Measurements from ENCODE around the gene R3HDM2.
"Not testable (repeated sequence)": the region's sequence is repeated elsewhere in the genome, so short reads cannot be mapped to it uniquely, and the experiment has no call there.

The R3HDM2 gene

DNA sequence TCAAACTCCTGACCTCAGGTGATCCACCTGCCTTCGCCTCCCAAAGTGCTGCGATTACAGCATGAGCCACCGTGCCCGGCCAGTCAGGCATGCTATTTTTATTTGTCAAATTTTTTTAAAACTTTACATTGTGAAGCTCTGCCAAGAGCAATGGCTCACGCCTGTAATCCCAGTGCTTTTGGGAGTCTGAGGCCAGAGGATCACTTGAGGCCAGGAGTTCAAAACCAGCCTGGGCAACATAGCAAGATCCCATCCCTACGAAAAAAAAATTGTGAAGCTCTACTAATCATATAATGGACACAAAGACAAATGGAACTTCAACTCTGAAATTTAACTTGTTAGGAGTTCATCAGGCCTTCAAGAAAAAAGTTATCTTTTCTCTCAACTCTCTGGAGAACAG is 1.9 kb downstream of the R3HDM2 start:
- DNase-seq (ENCODE audit: low read depth in 1 of 2, low spot score in 1 of 2) = no peak

DNA sequence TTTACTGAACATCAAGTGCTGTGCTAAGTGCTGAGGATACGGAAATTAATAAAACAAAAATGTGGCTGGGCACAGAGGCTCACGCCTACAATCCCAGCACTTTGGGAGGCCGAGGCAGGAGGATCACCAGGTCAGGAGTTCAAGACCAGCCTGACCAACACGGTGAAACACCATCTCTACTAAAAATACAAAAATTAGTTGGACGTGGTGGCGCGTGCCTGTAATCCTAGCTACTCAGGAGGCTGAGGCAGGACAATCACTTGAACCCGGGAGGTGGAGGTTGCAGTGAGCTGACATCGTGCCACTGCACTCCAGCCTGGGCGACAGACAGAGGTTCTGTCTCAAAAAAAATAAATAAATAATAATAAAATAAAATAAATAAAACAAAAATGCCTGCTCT is 3.9 kb downstream of the R3HDM2 start:
- not testable (repeated sequence) for DNase-seq (ENCODE audit: low read depth in 1 of 2, low spot score in 1 of 2)

DNA sequence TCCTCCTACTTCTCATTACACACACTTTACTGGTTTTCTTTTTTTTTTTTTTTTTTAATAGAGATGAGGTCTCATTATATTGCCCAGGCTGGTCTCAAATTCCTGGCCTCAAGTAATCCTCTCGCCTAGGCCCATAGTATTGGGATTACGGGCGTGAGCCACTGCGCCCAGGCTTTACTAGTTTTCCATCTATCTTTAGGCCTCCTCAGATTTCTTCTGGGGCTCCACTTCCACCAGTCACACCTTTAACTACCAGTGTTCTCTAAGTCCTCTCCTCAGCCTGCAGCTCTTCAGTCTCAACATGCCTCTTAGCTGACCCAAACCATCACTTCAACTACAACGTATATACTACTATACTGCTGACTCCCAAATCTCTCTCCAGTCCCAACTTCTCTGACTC is 10.4 kb downstream of the R3HDM2 start:
- DNase-seq (ENCODE audit: low read depth in 1 of 2, low spot score in 1 of 2) = no peak

DNA sequence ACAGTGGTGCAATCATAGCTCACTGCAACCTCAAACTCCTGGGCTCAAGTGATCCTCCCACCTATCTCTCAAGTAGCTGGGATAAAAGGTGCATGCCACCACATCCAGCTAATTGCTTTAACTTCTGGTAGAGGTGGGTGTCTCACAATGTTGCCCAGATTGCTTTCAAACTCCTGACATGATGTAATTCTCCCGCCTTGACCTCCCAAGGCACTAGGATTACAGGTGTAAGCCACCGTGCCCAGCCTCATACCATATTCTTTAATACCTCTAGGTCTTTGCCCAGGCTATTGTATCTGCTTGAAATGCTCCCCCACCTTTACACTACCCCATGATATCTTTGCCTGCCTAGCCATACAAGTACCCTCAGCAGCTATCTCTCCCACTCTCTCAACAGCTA is 11.3 kb downstream of the R3HDM2 start:
- DNase-seq (ENCODE audit: low read depth in 1 of 2, low spot score in 1 of 2) = no peak

DNA sequence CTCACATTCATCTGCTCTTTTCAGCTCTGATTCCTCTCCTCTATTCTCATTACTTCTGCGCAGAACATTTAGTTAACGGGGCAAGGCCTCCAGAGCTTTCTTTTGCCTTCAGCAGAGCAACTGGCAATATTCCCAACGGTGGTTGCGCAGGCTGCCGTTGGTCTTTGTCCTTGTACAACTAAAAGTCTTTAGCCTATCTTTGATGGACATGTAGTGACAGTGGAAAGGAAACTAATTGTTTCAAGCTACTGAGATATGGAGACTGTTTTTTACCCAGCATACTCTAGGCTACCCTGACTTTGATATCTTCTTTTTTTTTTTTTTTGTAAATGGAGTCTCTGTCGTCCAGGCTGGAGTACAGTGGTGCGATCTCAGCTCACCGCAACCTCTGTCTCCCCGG is 12.6 kb downstream of the R3HDM2 start:
- no peak for DNase-seq (ENCODE audit: low read depth in 1 of 2, low spot score in 1 of 2)

DNA sequence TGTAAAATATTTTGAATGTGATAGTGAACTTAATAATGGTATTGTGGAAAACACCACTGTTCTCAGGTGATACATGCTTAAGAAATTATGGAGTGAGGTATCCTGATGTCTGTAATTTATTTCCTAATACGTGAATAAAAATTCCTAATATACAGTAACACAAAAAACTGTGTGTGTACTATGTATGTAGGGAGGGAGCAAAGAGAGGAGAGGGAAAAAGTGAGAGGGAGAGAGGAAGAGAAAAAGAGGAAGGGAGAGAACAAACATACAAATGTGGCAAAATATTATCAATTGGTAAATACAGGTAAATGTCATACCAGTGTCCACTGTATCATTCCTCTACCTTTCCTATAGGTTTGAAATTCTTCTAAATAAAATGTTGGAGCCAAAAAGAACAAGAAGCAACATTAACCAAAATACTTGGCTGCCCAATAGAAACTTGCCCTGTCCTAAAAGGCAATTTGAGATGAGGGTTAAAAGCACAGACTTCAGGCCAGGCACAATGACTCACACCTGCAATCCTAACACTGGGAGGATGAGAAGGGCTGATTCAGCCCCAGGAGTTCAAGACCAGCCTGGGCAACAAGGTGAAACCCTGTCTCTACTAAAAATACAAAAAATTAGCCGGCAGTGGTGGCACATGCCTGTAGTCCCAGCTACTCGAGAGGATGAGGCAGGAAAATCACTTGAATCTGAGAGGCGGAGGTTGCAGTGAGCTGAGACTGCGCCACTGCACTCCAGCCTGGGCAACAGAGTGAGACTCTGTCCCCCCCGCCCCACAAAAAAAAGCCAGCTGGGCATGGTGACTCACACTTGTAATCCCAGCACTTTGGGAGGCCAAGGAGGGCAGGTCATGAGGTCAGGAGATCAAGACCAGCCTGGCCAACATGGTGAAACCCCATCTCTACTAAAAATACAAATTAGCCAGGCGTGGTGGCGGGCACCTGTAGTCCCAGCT is 14.5 kb downstream of the R3HDM2 start:
- DNase-seq (ENCODE audit: low read depth in 1 of 2, low spot score in 1 of 2) = no peak

DNA sequence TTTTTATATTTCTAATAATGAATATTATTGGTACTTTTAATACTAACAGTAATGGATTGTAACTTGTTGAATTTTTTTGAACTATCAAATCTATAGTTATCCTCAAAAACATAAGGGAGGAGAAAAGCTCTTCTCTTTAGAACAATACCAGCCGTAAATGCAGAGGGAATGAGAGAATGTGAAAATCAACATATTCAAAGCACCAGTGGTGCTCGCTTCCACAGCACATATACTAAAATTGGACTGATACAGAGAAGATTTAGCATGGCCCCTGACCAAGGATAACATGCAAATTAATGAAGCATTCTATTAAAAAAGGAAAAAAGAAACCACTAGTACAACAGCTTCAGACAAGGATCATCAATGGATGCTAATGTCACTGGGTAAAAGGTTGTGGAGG is 15.8 kb downstream of the R3HDM2 start:
- no peak for DNase-seq (ENCODE audit: low read depth in 1 of 2, low spot score in 1 of 2)

DNA sequence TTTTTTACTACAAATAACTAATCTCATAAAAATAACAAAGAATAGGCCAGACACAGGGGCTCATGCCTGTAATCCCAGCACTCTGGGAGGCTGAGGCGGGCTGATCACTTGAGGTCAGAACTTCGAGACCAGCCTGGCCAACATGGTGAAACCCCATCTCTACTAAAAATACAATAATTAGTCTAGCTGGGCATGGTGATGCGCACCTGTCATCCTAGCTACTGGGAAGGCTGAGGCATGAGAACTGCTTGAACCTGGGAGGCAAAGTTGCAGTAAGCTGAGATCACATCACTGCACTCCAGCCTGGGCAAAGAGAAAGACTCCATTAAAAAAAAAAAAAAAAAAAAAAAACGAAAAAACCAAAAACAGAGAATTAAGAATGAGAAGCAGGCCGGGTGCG is 16.7 kb downstream of the R3HDM2 start:
- DNase-seq (ENCODE audit: low read depth in 1 of 2, low spot score in 1 of 2) = not testable (repeated sequence)

DNA sequence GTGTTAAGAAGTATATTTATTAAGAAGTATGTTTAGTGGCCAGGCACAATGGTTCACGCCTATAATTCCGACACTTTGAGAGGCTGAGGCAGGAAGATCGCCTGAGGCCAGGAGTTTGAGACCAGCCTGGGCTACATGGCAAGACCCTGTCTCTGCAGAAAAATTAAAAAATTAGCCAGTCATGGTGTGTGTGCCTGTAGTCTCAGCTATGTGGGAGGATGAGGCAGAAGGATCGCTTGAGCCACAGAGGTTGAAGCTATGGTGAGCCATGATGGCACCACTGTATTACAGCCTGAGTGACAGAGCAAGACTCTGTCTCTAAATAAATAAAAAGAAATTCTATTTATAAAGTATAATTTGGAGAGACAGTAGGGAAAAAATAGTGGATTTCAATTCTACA is 20.3 kb downstream of the R3HDM2 start:
- no peak for DNase-seq (ENCODE audit: low read depth in 1 of 2, low spot score in 1 of 2)

DNA sequence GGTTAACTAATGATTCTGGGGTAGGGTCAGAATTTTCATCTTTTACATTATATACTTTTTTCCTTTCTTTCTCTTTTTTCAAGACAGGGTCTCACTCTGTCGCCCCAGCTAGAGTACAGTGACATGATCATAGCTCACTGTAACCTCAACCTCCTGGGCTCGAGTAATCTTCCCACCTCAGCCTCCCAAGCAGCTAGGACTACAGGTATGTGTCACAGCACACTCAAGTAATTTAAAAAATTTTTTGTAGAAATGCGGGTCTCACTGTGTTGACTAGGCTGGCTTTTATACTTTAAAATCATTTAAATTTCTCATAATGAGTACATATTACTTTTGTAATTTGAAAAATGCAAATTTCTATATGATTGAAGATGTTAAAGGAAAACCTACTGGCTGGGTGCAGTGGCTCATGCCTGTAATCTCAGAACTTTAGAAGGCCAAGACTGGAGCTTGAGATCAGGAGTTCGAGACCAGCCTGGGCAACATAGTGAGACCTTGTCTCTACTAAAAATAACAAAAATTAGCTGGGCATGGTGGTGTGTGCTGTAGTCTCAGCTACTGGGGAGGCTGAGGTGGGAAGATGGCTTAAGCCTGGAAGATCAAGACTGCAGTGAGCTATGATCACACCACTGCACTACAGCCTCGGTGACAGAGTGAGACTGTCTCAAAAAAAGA is 25.7 kb downstream of the R3HDM2 start:
- no peak for DNase-seq (ENCODE audit: low read depth in 1 of 2, low spot score in 1 of 2)

DNA sequence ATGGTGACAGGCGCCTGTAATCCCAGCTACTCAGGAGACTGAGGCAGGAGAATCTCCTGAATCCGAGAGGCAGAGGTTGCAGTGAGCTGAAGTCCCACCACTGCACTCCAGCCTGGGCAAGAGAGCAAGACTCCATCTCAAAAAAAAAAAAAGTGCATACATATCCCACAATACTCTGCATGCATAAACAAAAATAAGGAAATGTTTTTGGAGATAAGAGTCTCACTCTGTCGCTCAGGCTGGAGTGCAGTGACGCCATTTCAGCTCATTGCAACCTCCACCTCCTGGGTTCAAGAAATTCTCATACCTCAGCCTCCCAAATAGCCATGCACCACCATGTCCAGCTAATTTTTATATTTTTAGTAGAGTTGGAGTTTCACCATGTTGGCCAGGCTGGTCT is 28.7 kb downstream of the R3HDM2 start:
- not testable (repeated sequence) for DNase-seq (ENCODE audit: low read depth in 1 of 2, low spot score in 1 of 2)

DNA sequence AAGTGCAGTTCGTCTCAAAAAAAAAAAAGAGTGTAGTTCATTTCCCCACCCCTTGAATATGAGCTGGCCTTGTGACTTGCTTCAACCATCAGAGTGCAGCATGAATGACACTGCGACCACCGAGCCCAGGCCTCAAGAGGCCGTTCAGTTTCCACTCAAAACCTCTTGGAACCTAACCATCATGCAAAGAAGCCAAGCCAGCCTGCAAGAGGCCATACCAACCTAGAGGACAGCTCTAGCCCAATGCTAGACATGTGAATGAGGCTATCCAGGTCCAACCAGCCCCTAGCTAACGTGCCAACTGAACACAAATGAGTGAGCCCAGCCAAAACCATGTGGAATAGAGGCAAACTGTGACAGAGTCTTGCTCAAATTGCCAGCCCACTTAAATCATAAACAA is 29.7 kb downstream of the R3HDM2 start:
- DNase-seq (ENCODE audit: low read depth in 1 of 2, low spot score in 1 of 2) = no peak

DNA sequence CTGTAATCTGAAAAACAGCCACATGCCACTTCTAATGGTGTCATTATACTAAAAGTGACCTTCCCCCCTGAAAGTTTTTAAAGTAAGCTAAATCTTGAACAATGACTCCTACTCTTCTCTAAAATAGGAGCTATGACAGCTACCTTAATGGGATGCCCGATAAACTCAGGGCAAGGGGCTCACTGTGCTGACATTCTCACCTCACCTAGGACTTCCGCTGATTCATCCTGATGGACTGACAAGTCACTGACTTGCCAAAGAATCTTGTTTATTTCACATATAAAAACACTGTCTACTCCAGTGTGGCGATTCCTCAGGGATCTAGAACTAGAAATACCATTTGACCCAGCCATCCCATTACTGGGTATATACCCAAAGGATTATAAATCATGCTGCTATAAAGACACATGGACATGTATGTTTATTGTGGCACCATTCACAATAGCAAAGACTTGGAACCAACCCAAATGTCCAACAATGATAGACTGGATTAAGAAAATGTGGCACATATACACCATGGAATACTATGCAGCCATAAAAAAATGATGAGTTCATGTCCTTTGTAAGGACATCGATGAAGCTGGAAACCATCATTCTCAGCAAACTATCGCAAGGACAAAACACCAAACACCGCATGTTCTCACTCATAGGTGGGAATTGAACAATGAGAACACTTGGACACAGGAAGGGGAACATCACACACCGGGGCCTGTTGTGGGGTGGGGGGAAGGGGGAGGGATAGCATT is 31.0 kb downstream of the R3HDM2 start:
- not testable (repeated sequence) for DNase-seq (ENCODE audit: low read depth in 1 of 2, low spot score in 1 of 2)

DNA sequence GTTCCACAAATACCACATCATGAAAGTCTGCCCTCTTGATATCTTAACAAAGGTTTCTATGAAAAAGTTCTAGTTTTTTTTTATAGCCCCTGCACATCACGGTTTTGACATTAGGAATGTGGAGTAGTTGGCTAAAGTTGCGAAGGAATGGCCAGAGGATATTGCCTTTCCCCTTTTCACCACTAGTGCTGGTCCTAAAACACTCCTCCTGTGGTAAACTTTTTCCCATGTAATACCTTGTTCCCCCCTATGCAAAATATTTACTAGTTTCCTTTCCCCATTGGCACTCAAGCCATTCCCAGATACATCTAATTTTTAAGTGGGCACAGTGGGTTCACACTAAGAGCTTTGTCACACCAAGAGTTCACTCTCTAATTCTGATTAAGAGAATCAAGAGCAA is 33.4 kb downstream of the R3HDM2 start:
- DNase-seq (ENCODE audit: low read depth in 1 of 2, low spot score in 1 of 2) = no peak

DNA sequence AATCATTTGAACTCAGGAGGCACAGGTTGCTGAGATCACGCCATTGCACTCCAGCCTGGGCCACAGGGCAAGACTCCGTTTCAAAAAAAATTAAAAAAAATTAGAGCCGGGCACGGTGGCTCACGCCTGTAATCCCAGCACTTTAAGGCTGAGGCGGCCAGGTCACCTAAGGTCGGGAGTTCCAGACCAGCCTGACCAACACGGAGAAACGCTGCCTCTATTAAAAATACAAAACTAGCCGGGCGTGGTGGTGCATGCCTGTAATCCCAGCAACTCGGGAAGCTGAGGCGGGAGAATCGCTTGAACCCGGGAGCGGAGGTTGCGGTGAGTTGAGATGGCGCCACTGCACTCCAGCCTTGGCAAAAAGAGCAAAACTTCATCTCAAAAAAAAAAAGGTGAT is 35.7 kb downstream of the R3HDM2 start:
- no peak for DNase-seq (ENCODE audit: low read depth in 1 of 2, low spot score in 1 of 2)

DNA sequence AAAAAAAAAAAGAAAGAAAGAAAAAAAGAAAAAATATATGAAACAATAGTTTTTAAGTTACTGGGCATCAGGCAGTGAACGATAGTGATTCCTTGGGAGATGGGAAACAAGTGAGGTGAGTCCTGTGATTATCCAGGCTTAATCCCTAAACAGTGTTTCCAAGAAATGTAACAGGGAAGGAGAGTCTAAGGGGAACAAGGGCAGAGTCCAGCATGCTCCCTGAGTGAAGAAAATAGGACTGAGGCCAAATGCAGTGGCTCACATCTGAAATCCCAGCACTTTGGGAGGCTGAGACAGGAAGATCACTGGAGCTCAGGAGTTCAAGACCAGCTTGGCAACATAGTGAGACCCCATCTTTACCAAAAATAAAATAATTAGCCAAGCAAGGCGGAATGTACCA is 40.7 kb downstream of the R3HDM2 start:
- DNase-seq (ENCODE audit: low read depth in 1 of 2, low spot score in 1 of 2) = no peak

DNA sequence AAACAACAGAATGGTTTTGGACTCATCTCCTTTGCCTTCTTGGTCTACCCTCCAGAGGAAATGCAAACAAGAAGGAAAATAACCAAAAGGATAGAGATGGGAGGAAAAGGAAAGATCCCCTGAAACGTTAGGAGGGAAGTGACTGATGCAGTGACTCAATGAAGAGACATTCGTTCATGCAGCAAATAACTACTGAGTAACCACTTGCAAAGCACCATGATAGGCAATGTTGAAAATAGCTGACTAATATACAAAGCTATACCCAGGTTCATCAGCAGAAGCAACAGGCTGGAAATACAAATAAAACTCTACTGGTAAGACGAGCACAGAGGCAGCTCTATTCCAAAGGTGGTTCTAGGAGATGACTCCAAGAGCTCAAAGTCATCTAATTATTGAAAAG is 41.8 kb downstream of the R3HDM2 start:
- no peak for DNase-seq (ENCODE audit: low read depth in 1 of 2, low spot score in 1 of 2)

DNA sequence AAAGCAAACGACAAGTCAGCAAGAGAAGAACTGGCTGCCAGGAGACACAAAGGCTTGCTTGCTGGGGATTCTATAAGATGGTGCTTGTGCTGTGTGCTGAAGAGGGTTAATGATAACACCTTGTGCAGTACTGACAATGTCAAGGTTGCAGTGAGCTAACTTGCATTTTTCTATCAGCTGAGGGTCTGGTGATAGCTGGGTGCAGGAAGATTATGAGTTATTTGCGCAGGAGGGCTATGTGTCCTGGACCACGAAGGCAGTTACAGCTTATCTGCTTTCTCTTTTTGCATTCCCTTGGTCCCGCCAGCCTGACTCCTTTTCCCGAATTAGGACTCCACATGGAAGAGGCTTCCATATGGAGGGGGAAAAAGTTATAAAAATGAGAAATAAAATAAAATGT is 42.4 kb downstream of the R3HDM2 start:
- no peak for DNase-seq (ENCODE audit: low read depth in 1 of 2, low spot score in 1 of 2)

DNA sequence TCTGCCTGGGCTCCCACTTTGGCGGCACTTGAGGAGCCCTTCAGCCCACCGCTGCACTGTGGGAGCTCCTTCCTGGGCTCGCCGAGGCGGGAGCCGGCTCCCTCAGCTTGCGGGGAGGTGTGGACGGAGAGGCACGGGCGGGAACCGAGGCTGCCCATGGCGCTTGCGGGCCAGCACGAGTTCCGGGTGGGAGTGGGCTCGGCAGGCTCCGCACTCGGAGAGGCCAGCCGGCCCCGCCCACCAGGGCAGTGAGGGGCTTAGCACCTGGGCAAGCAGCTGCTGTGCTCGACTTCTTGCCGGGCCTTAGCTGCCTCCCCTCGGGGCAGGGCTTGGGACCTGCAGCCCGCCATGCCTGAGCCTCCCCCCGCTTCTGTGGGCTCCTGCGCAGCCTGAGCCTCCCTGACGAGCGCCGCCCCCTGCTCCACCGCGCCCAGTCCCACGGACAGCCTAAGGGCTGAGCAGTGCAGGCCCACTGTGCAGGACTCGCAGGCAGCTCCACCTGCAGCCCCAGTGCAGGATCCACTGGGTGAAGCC is 44.6 kb downstream of the R3HDM2 start:
- DNase-seq (ENCODE audit: low read depth in 1 of 2, low spot score in 1 of 2) = no peak

DNA sequence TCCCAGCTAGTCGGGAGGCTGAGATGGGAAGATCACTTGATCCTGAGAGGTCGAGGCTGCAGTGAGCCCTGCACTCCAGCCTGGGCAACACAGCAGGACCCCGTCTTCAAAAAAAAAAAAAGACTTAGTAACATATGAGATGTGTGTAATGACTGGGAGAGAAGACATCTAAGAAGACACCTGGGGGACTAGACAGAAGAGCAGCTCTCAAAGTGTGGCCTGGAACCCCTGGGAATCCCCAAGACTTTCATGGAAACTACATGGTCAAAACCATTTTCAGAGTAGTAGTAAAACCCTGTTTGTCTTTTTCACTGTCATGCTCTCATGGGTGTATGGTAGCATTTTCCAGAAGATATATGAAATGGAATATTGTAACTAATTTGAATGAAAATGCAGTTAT is 45.3 kb downstream of the R3HDM2 start:
- no peak for DNase-seq (ENCODE audit: low read depth in 1 of 2, low spot score in 1 of 2)

DNA sequence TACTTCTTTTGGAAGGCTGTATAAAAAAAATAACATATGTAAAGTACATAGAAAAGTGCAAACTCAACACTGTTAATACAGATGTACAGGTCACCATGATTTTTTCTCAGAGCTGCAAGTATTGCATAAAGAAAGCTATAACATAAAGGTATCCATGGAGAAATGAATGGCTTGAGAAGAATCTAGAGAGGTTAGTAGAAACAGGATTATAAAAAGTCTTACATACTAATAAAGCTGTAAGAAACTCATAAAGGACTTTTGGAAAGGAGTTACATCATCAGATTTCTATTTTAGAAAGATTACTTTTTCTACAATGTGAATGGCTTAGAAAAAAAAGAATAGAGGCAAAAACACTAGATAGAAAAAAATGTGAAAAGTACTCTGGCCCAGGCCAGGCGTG is 46.4 kb downstream of the R3HDM2 start:
- DNase-seq (ENCODE audit: low read depth in 1 of 2, low spot score in 1 of 2) = no peak
